NCI-H82 (cell line): Measurements from ENCODE around the gene PEF1.
A peak's percentile ranks its signal among the peaks of the same experiment; 100 is the strongest.

Source experiments
- DNase-seq: peaks from one replicate; lab custom pipeline; 2025; lab: John Stamatoyannopoulos, UW

Gene PEF1

GRCh38 chr1:31644560-31645273 lies at the start of gene PEF1:
PEF1 (minus strand) TSS chr1:31644876; CDS start chr1:31644864, 12 bp downstream.
- peak; percentile 100 for DNase-seq

GRCh38 chr1:31693231-31693630 lies 48.6 kb upstream of the PEF1 start:
- DNase-seq = peak; percentile 65

- DNase-seq = peak; percentile 31
Observed at GRCh38 chr1:31691951-31692350, 47.3 kb upstream of the PEF1 start.

GRCh38 chr1:31691446-31691845 lies 46.8 kb upstream of the PEF1 start:
- no peak for DNase-seq

GRCh38 chr1:31690921-31691320 lies 46.2 kb upstream of the PEF1 start:
- no peak for DNase-seq

- DNase-seq = no peak
Observed at GRCh38 chr1:31689854-31690253, 45.2 kb upstream of the PEF1 start.

GRCh38 chr1:31689379-31689778 lies 44.7 kb upstream of the PEF1 start:
- DNase-seq = peak; percentile 20

- DNase-seq = no peak
Observed at GRCh38 chr1:31688233-31688918, 43.7 kb upstream of the PEF1 start.

- DNase-seq = no peak
Observed at GRCh38 chr1:31687601-31688000, 42.9 kb upstream of the PEF1 start.

GRCh38 chr1:31685795-31686194 lies 41.1 kb upstream of the PEF1 start:
- DNase-seq = no peak

- peak; percentile 31 for DNase-seq
Observed at GRCh38 chr1:31683997-31684396, 39.3 kb upstream of the PEF1 start.

- DNase-seq = peak; percentile 19
Observed at GRCh38 chr1:31681415-31681814, 36.7 kb upstream of the PEF1 start.

- no peak for DNase-seq
Observed at GRCh38 chr1:31679676-31680230, 35.1 kb upstream of the PEF1 start.

GRCh38 chr1:31679091-31679490 lies 34.4 kb upstream of the PEF1 start:
- no peak for DNase-seq

GRCh38 chr1:31678681-31679080 lies 34.0 kb upstream of the PEF1 start:
- no peak for DNase-seq

- no peak for DNase-seq
Observed at GRCh38 chr1:31677949-31678348, 33.3 kb upstream of the PEF1 start.

- no peak for DNase-seq
Observed at GRCh38 chr1:31677401-31677800, 32.7 kb upstream of the PEF1 start.

GRCh38 chr1:31675756-31676155 lies 31.1 kb upstream of the PEF1 start:
- DNase-seq = no peak

GRCh38 chr1:31675161-31675560 lies 30.5 kb upstream of the PEF1 start:
- DNase-seq = no peak

- DNase-seq = peak; percentile 49
Observed at GRCh38 chr1:31674626-31675025, 29.9 kb upstream of the PEF1 start.

- DNase-seq = peak; percentile 57
Observed at GRCh38 chr1:31673433-31673832, 28.8 kb upstream of the PEF1 start.

- peak; percentile 99 for DNase-seq
Observed at GRCh38 chr1:31672986-31673385, 28.3 kb upstream of the PEF1 start.

- DNase-seq = no peak
Observed at GRCh38 chr1:31671561-31672201, 27.0 kb upstream of the PEF1 start.
